Hindlimb muscle (tissue), 1 donor: ENCODE results near the gene ANKK1. TPM values are rescaled to one million over a fixed set of nuclear protein-coding genes. Genes with fewer than 3 reads are reported as not detected.

Experiments
- polyA plus RNA-seq: library from polyadenylated mRNA; unstranded; fragments of 120-200 nt; gene quantifications from one replicate; pipeline ENCODE4 v1.2.1, GENCODE V29; 2013; ENCODE audit not compliant: insufficient read length

Gene ANKK1
- polyA plus RNA-seq, 1 donor: 0.26 TPM

Other genes starting within 250 kb of the ANKK1 start
- gene TTC12, start 73.2 kb upstream of the ANKK1 start, polyA plus RNA-seq: 10.8 TPM
- gene DRD2, start 87.6 kb downstream of the ANKK1 start, polyA plus RNA-seq: 0.10 TPM